HG02642 (cell line): ENCODE data around the gene CMSS1.

Experiments used
- ATAC-seq: cut with Tn5 transposase; IDR thresholded peaks from one replicate; pipeline ENCODE4 v1.9.1; 2021; ENCODE audit warnings: mild to moderate bottlenecking; ENCODE audit not compliant: unreplicated experiment, poor library complexity

The CMSS1 gene

DNA sequence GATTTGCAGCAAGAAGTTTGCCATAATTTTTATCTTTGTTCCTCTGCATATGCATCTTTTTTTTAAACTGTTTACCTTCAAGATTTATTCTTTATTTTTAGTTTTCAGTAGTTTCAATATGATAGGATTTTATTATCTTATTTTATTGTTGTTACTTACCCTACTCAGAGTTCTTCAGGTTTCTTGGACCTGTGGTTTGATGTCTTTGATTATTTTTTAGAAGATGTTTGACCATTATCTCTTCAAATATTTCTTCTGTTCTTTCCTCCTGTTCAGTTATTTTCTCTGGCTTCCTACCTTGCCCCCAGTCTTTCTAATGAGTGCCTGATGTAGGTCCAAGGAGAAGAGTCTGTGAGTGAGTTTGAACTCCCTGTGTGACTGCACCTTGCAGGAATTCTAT, 158.9 kb downstream of the CMSS1 start:
- no peak for ATAC-seq

DNA sequence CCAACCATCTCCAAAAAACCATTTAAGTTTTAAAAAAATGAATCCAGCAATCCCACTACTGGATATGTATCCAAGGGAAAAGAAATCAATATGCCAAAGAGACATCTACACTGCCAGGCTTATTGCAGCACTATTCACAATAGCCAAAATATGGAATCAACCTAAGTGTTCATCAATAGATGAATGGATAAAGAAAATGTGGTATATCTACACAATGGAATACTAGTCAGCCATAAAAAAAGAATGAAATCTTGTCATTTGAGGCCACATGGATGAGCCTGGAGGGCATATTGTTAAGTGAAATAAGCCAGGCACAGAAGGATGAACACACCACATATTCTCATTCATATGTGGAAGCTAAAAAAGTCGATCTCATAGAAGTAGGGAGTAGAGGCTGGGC, 160.6 kb downstream of the CMSS1 start:
- no peak for ATAC-seq

DNA sequence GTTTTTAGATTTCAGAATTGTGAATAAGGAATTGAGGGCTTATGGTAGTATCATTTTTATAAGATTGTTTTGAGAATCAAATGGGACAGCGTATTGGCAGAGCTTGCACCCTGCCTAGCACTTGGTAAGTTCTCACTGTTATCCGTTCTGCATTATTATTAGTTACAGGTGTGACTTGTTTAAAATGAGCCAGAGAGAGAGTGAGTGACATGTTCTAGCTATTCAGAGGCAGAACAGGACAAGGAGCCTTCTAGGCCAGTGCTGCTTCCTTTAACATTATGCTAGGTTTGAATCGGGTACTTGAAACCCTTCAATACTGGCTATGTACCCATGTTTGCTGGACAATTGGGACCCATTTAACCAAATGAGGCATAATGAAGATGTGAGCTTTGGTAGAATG, 162.9 kb downstream of the CMSS1 start:
- ATAC-seq, result no peak

DNA sequence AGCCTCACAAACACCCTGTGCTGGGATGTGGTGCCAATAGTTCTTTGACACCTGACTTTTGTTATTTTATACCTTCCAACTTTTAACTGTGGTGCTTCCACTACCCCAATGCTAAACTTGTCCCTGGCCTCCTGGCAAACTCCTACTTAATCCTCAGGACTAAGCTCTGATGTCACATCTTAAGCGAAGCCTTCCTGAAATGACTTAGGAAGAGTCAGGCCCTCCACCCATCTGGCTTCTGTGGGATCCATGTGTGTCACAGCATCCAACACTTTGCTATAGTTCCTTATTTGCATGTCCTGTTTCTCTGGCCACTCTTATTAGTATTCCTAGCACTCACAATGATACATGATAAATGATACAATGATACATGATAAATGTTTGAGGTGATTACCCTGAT, 163.5 kb downstream of the CMSS1 start:
- no peak for ATAC-seq

DNA sequence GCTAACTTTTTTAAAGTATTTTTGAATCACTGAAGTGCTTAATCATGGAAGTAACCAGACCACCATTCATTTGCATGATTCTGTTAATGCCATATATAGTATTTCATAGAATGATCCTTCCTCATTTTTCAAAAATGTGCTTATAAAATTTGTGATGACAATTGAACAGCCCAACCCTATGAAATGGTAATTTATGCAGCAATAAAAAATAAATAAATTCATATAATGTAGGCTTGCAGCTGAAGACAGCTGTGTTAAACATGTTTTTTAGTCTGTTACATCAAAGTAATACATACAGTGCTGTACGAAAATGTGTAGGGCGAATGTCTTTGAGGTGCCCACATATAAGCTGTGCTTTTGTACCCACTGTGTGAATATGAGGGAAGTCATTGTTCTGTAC, 165.0 kb downstream of the CMSS1 start:
- no peak for ATAC-seq

DNA sequence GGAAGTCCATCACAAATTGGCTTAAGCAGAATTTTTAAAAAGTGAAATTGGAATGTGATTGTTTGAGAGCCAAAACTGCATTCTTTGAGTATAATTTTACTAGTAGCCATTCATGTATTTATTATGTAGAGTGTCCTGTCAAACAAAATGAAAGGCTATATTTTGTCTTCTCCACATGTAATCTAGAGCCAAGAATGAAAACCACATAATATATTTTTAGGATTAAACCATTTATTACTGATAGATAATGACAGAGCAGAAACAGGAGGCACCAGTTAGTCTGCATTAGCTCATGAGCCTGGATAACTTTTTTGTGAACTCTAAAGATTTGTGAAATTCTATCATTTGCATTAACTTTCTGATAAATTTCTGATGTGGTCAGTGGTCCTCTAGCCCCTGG, 166.5 kb downstream of the CMSS1 start:
- ATAC-seq, result no peak

DNA sequence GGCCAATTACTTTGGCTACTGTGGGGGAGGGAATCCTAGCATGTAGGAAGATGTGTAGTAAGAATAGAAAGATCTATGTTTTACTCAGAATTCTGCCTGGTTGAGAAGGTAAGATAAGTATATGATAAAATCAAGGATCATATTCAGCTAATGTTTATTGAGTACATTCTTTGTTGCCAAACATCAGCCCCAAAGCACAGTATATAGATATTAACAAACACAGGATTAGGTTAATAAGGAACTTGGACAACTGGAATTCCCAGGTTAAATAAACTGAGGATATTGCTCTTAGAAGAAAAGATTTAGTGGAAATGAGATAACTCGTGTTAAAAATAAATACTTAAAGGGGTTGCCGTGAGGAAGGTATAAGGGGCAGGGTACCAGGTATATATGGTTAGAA, 167.0 kb downstream of the CMSS1 start:
- no peak for ATAC-seq

DNA sequence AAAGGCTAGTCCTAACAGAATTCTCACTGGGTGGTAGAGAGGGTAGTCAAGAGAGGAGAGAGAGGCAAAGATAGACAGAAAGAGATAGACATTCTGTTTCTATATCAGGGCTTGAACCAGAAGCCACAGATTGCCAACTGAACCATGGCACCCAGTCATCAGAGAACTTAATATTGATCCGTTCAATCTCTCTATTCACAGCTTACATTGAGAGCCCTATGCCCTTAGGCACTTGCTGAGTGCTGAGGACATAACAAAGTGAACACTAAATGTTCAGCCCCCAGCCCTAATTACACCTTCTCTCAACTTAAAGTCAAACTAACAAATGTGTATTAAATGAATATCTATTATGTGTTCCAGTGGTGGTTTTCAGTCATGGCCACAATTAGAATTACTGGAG, 172.5 kb downstream of the CMSS1 start:
- no peak for ATAC-seq

DNA sequence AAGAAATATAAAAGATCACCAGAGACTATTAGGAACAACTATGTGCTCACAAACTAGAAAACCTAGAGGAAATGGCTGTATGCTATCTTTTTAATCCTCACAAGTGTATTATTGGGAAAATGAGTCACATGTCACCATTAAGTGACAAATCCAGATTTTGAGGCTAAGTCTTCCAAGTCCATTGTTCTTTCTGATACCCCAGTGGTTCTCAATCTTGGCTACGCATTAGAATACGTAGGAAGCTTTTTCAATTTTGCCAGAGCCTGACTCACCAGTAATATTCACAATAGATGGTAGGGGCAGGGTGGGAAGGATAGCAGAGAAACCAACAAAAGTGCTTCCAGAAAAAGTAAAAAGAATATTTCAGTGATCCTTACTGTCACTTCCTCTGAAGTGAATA, 179.6 kb downstream of the CMSS1 start:
- no peak for ATAC-seq

DNA sequence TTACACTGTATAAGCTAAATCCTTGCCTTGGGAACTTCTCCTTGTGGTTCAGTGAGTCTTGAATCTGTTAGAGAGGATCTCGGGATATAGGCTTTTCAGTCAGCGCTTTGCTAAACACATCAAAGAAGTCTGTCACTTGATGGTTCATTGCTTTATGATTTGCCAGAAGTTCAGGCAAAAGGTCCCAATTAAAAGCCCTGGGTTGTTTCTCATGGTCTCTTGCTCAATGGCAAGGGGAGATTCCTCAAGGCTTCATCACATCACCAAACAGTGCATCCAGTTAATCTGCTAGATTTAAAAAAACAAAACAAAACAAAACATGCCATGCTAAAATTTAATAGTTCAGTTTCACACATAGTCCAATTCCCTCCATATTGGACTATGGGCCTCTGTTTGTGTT, 181.9 kb downstream of the CMSS1 start:
- ATAC-seq, result no peak

DNA sequence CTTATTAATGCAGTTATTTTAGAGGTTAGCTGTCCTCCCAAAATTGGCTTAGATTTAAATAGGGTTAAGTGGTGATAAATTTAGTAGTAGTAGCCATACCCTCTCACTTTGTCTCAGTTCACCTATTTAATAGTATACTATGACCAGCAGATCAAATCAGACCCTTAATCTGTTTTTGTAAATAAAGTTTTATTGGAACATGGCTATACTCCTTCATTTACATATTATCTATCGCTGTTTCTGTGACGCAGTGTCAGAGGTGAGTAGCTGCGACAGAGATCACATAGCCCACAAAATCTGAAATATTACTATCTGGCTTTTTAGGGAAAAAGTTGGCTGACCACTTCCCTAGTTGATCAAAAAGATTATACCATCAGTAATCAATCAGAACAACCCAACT, 183.4 kb downstream of the CMSS1 start:
- no peak for ATAC-seq

DNA sequence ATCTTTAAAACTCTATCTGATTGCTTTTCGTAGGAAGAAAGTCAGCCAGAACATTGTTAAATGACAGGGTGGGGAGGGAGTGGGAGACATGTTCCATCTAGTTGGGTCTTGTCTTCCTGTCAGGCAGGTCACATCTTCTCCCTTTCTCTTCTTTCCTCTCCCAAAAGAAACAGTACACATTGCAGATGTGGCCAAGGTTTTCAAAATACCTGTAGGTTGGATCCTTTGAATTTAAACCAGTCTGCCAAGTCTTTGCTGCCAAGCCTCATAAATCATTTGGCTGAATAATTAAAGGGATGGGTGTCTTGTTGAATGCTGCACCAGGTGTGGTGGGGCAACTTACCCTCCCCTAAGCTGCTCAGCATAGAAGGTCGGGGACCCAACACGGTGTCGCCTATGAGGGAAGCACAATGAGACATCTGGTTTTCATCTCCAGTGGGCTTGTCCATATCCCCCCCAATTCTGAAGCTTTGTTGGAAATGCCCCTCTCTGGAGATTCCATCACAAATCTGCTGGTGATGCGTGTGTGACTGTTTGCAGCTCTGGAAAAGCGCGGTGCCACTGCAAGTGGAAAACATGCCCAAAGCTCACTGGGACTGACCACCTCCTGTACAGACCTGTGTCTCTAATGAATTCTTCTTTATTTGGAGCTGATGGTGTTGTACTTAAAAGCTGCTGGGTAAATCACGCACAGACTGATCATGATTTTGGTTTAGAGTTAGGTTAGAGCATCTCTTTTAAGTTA, 184.0 kb downstream of the CMSS1 start:
- no peak for ATAC-seq

DNA sequence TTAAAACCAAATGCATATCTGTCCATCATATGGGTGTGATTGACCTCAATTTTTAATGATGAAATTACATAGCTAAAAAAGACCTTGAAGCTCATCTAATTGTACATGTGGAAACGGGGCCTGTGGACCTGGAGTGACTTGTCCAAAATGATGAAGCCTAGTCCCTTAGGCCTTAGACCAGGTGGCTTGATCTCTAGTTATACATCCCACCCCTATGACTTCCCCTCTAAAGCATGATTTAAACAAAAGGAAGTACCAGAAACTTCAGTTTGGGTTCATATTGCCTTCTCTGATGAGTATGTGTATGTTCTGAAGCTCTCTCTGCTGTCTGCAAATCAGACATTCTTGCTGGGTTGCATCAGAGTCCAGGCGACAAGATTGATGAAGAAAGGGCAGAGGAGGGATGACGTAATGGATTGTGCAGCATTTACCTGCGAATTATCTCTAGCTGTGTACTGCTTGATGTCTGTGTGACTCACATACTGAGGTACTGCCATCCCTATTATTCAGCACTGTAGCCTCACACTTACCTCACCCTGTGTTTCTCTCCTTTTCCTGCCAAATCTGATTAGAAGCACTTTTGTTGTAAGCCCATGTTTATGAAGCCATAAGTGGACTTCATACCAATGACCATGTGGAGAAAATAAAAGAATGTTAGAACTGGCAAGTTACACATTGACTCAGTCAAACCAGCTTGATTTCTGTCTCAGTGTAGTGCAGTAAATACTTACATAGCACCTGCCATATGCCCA, 185.1 kb downstream of the CMSS1 start:
- no peak for ATAC-seq

DNA sequence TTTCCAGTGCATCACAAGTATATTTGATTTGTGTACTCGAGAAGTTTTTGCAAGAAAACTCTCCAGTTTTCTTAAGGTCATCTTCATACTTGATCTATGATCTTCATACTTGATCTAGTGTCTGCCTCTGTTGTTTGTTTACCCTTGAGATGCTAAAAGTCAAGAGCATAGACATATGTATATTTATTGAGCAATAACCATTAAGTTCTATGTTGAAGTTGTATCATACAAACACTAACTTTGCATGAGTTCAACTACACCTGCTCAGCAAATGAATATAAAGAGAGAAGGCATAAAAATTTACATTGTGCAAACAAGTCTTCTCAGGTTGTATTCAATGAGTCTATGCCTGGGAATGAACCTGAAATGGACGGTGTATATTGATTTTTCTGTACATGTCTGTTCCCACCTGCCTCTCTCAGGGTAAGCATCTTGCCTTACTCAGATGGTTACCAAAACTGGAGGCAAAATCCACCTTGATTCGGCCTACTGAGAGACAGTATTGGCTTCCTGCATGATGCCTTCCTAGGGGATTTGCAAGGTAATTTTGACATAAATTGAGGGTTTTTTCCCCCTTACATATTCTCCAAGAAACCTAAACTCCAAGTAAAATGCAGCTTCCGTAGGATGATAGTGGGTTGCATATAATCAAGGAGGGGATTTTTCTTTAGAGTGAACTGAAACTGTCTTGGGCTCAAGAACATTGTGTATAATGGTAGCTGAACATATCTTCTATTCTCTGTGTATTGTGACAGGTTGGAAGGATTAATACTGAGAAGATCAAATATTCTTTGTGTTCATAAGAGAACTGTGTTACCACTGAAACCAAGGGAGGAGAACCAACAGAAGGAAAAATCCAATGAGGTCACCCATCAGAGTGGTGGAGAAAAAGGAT, 186.2 kb downstream of the CMSS1 start:
- no peak for ATAC-seq

DNA sequence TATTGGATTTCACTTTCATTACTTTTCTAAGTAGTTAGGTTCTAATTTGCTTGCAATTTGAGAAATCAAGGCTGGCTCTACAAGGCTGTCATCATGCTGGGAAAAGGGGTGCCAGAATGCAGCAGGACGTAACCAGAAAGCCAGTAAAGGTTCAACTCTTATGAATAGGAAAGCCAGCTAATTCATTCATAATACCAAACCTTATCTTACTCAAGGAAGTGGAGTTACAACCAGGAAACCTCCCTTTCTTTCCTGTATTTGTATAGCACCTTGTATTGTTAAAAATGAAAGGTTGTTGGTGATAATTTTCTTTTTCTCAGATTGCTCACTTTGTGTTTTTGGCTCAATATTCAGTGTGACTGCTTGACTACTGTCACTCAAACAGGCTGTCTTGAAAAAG, 187.3 kb downstream of the CMSS1 start:
- ATAC-seq, result no peak

DNA sequence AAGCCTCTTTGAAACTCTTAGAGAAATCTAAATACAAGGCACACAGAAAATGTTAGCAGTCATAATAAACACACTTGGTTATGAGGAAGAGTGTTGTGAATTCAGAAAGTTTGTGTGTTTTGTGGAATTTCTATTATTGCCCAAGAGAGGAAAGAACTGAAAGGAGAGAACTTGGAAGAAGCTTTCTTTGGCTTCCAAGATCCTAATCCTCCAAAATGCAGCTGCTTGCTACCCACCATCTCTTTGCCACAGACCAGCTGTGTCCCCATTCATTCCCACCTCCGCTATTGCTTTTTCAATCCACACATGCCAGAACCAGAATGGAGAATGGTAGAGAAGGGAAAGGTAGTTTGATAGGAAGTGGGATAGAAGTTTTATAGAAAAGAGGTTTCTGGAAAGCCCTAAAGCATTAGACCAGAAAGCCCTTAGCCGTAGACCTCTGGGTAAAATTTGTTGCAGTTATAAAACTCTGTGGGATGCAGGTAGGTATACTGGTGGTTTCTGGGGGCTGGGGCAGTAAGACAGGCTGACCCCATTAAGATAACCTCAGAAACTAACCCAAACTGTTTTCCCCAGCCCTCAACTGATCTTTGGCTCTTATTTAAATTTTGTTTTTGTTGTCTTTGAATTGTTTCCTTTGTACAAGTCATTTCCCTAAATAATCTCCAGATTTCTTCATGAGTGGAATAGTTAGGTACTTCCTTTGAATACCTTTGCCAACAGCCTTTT, 188.2 kb downstream of the CMSS1 start:
- no peak for ATAC-seq

DNA sequence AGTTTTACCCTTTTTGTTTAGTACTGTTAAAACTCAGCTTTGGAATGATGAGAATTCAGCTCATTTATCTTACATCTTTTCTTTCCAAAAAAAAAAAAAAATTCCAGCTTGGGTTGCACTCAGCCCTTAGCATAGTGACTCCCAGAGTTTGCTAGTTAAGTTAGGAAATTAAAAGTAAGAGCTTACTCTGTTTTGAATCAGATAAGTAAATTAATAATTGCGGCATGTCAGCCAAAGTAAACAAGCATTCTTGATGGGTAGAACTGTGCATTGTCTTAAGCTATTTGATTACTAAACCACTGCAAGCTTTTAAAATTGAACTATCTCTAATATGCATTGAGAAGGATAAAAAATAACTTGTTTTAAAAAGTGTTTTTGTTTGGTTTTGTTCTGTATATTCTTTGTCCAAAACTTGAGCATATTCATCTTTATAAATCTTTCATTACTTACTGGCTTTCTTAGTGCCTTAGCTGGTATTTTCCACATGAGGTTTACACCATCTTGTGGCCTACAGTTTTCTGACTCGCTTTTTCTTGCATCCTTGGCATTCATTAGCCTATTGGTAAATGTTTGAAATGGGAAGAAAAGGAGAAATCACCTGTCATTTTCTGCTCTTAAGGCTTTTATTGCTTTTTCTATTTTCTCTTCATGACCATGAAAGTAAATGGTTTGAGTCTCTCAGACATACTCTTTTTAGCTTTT, 189.1 kb downstream of the CMSS1 start:
- no peak for ATAC-seq

DNA sequence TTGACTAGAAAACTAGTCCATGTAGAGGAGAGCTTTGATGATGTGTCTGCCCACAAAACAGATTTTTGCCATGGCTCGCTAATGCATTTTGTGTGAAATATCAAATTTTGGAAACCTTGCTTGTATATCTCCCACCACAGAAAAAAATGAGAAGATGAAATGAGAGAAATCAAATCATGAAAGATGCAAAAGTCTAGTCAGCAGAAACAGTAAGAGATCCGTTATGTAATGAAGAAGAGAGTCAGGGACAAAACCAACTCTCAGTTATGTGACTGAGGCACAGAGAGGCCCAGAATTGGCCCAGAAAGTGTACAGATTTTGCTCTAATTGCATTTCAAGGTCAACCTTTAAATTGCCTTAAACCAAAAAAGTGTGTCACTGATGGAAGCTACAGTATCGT, 189.7 kb downstream of the CMSS1 start:
- no peak for ATAC-seq

DNA sequence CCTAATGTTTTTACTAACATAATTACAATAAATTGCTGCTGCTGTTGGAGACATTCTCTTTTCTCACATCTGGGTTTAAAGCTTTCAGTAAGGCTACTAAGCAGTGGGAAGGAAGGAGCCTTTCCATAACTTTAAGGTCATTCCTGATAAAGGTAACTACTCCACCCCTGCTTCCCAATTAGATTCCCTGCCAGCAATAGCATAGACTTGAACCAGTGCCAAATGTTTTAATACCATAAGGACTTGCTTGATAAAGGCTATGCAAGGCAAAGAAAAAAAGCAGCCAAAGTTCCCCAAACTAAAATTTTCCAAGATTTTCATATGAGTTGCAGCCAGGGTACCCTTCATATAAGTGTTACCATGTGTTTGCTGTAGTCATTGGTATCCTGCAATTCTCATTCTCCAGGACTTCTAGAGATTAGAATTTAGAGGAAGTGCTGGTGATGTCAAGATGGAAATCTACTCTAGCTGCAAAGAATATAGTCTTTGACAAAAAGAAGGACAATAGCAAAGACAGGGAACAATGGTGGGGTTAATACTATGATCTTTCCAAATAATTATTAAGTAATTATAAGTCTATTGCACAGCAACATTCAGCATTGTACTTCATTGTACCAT, 190.5 kb downstream of the CMSS1 start:
- no peak for ATAC-seq
